NT2/D1 (cell line): ENCODE data around the gene CD274.
"Not testable (repeated sequence)": the region's sequence is repeated elsewhere in the genome, so short reads cannot be mapped to it uniquely, and the experiment has no call there.

Experiments
- DNase-seq: peaks from one replicate; pipeline ENCODE4 v3.0.0-alpha.2; 2011; ENCODE audit warnings: low read depth, low spot score
- H3K27me3 ChIP-seq: 2 replicates; pipeline ENCODE4 v1.6.0; 2011; ENCODE audit warnings: mild to moderate bottlenecking; ENCODE audit not compliant: insufficient read length, insufficient read depth
- H3K36me3 ChIP-seq: 2 replicates; pipeline ENCODE4 v1.6.1; 2011; ENCODE audit warnings: mild to moderate bottlenecking, low read length, mixed read lengths; ENCODE audit not compliant: insufficient read depth, insufficient read length
- H3K4me1 ChIP-seq: 2 replicates; pipeline ENCODE4 v1.5.1; 2011; ENCODE audit not compliant: insufficient read depth, insufficient read length
- H3K4me3 ChIP-seq: 2 replicates; pipeline ENCODE4 v1.5.1; 2011; ENCODE audit warnings: low read depth; ENCODE audit not compliant: insufficient read length
- H3K9ac ChIP-seq: 2 replicates; pipeline ENCODE4 v1.6.0; 2011; ENCODE audit warnings: low read depth; ENCODE audit not compliant: insufficient read length
- H3K9me3 ChIP-seq: 2 replicates; pipeline ENCODE4 v1.5.1; 2011; ENCODE audit warnings: mild to moderate bottlenecking, low read length; ENCODE audit not compliant: insufficient read depth
- SUZ12 ChIP-seq: IDR thresholded peaks from 2 replicates; pipeline ENCODE4 v1.6.1; 2011; ENCODE audit not compliant: insufficient read length, insufficient read depth; ENCODE audit errors: extremely low read depth
- YY1 ChIP-seq: IDR thresholded peaks from 2 replicates; pipeline ENCODE4 v1.6.1; 2011; ENCODE audit not compliant: insufficient read length, insufficient read depth
- ZNF274 ChIP-seq: IDR thresholded peaks from 2 replicates; pipeline ENCODE4 v1.6.1; 2011; ENCODE audit warnings: mild to moderate bottlenecking, low read depth, low read length

CD274 gene

DNA sequence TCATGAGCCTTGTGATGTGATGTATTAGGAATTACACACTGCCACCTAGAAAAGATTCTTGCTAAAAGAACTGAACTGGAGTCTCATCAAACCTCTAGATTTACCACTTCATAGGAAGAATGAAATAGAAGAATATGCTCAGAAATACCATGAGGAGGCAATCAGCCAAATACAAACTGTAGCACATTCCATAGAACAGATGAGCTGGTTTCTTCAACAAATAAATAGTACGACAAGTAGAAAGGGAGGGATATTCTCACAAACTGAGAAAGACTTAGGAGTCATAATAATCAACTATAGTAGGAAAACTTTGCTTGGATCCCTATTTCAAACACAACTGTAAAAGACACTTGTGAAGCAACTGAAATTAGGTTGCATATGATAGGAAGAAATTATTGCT is 28.1 kb upstream of the CD274 start:
- TF ChIP-seq ZNF274 = no peak
- no peak for TF ChIP-seq YY1
- no peak for TF ChIP-seq SUZ12
- no peak for DNase-seq
- H3K36me3 ChIP-seq = peaks cover 17% of the 10 kb centered on the region

DNA sequence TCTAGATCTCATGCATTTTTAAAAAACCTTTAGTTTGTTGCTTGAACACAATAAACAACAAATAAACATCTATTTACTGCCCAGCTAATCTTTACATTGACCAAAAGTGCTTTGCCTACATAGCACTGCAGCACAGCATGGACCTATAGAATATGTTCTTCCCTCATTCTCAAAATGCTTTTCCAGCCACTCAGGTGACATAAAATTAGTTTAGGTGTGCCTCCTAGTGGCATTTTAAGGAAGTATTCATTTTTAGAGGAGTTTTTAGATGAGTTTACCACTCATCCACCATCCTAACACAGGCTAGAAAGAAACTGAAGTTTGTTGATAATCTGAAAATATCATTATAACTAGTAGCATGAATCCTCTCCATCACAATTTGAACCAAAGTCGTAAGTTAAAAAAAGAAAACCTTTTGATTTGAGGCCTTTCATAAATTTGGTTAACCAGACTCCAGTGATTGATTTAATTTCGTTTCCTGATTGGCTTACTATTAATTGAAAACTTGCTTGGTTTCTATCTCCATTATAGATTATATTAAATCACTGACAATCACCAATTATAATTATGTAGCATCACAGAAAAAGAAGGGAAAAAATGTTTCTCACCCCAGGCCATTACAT is 25.2 kb upstream of the CD274 start:
- DNase-seq = no peak
- no peak for TF ChIP-seq SUZ12
- no peak for TF ChIP-seq YY1
- no peak for TF ChIP-seq ZNF274

More for the DNA sequence above, 28.1 kb upstream of the CD274 start:
- H3K9ac ChIP-seq = no peak overlapping the region
- no peaks in the 10 kb centered on the region for H3K27me3 ChIP-seq
- no peaks in the 10 kb centered on the region for H3K9me3 ChIP-seq
- H3K4me1 ChIP-seq = no peaks in the 10 kb centered on the region
- H3K4me3 ChIP-seq = no peak overlapping the region

DNA sequence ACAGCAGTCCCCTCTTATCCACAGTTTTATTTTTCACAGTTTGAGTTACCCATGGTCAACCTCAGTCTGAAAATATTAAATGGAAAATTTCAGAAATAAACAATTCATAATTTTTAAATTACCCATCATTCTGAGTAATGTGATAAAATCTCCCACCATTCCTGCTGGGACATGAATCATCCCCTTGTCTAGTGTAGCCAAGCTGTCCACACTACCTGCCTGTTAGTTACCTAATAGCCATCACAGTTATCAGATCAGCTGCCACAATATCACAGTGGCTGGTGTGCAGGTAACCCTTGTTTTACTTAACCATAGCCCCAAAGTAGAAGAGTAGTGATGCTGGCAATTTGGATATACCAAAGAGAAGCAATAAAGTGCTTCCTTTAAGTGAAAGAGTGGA is 23.3 kb upstream of the CD274 start:
- no peak for DNase-seq
- Histone ChIP-seq H3K9ac (no peak overlapping the region), H3K9me3 (peaks cover 10% of the 10 kb centered on the region; the same call in 1 of the 2 replicates), H3K27me3 (no peaks in the 10 kb centered on the region), H3K4me1 (no peaks in the 10 kb centered on the region), H3K36me3 (peaks cover 35% of the 10 kb centered on the region), H3K4me3 (no peak overlapping the region)
- TF ChIP-seq SUZ12 (no peak), ZNF274 (no peak), YY1 (no peak)

More for the DNA sequence above, 25.2 kb upstream of the CD274 start:
- no peak overlapping the region for H3K4me3 ChIP-seq
- no peaks in the 10 kb centered on the region for H3K9me3 ChIP-seq
- no peak overlapping the region for H3K9ac ChIP-seq
- peaks cover 23% of the 10 kb centered on the region for H3K36me3 ChIP-seq
- no peaks in the 10 kb centered on the region for H3K27me3 ChIP-seq
- no peaks in the 10 kb centered on the region for H3K4me1 ChIP-seq

DNA sequence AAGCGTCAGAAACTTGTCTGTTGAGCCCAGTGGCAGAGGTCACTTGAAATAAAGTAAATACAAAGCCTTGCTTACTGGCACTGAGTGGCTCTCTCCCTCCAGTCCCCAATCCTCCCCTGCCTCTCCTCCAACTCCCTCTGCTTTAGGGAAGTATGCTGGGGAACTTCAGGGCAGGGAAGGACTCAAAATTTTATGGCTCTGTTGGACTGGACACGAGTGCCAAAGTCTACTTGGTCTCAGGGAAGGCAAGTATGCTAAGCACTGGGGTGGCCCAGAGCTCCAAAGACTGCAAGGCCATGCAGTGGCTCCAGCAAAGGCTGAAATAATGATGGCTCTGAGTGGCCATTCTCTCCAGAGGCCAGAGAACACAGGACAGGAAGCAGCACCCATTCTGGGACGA is 22.2 kb upstream of the CD274 start:
- peaks cover 22% of the 10 kb centered on the region for H3K9me3 ChIP-seq
- no peaks in the 10 kb centered on the region for H3K4me1 ChIP-seq
- no peak overlapping the region for H3K9ac ChIP-seq
- peaks cover 41% of the 10 kb centered on the region for H3K36me3 ChIP-seq
- H3K4me3 ChIP-seq = no peak overlapping the region
- no peak for TF ChIP-seq ZNF274
- no peak for TF ChIP-seq SUZ12
- no peak for TF ChIP-seq YY1
- no peaks in the 10 kb centered on the region for H3K27me3 ChIP-seq
- no peak for DNase-seq

DNA sequence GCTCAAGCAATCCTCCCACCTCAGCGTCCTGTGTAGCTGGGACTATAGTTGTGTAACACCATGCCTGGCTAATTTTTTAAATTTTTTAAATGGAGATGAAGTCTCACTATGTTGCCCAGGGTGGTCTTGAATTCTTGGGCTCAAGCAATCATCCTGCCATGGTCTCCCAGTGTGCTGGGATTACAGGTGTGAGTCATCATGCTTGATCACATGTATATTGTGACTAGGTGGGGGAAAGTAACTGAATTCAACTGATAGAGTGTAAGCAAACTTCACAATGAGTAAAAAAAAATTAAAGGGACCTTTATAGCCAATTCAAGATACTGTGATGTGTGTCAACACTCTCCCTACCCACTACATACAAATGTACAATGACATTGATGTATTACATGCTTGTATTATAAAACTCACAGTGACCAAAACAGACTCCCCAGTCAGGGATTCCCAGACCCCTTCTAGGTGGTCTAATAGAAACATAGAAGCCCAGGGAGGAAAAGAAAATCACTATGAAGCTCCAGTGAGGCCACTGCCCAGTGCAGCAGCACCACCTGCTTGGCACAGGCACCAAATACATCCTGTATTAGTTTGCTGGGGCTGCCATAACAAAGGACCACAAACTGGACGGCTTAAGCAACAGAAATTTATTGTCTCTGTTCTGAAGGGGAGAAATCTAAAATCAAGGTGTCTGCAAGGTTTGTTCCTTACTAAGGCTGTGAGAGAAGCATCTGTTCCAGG is 21.4 kb upstream of the CD274 start:
- H3K4me1 ChIP-seq = no peaks in the 10 kb centered on the region
- no peak overlapping the region for H3K4me3 ChIP-seq
- TF ChIP-seq ZNF274 (no peak), SUZ12 (no peak), YY1 (no peak)
- no peak for DNase-seq
- peaks cover 41% of the 10 kb centered on the region for H3K36me3 ChIP-seq
- peaks cover 30% of the 10 kb centered on the region for H3K9me3 ChIP-seq
- no peaks in the 10 kb centered on the region for H3K27me3 ChIP-seq
- no peak overlapping the region for H3K9ac ChIP-seq

DNA sequence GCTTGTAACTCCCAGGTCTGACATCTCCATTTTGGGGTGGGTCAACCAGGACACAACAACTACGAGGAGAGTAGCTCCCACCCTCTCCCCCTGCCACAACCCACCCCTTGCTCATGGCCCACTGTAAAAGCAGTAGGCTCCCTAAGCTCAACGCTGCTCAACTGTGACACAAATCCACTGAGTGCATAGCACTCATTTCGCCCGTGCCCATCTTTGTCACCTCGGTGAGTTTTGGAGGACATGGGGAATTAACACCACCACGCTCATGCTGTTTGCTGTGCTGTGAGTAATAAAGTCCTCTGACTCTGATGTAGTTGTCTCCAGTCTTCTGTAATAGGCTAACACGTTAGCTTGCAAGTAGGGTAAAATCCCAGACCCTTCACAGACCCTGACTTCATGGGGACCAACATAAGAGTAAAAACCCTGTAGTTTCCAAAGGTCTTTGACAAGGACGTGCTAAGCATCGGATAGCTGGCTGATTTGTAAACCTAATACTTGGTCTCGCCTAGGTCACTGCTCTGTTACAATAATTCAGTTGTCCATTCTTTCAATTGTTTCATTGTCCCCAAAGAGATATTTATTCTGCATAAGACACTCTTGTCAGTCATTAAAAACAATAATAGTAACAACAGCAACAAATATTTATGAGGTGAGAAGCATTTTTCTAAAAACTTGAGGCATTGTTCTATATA is 20.3 kb upstream of the CD274 start:
- TF ChIP-seq ZNF274 = no peak
- TF ChIP-seq YY1 = no peak
- TF ChIP-seq SUZ12 = no peak
- Histone ChIP-seq H3K4me3 (no peak overlapping the region), H3K9me3 (peaks cover 38% of the 10 kb centered on the region), H3K9ac (no peak overlapping the region), H3K36me3 (peaks cover 41% of the 10 kb centered on the region), H3K27me3 (no peaks in the 10 kb centered on the region), H3K4me1 (no peaks in the 10 kb centered on the region)
- DNase-seq = no peak

DNA sequence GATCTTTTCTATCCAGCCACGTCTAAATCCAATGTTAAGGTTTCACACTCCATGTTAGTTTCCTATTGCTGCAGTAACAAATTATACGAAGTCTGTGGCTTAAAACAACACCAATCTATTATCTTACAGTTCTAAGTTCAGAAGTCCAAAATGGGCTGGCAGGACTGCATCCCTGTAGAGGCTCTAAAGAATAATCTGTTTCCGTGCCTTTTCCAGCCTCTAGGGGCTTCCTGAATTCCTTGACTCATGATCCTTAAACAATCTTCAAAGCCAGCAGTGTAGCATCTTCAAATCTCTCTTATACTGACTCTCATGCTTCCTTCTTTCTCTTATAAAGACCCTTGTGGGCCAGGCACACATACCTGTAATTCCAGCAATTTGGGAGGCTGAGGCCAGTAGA is 19.4 kb upstream of the CD274 start:
- no peaks in the 10 kb centered on the region for H3K4me1 ChIP-seq
- no peaks in the 10 kb centered on the region for H3K27me3 ChIP-seq
- peaks cover 49% of the 10 kb centered on the region for H3K36me3 ChIP-seq
- H3K4me3 ChIP-seq = no peak overlapping the region
- TF ChIP-seq YY1 = no peak
- TF ChIP-seq ZNF274 = no peak
- TF ChIP-seq SUZ12 = no peak
- H3K9ac ChIP-seq = no peak overlapping the region
- no peak for DNase-seq
- peaks cover 47% of the 10 kb centered on the region for H3K9me3 ChIP-seq

DNA sequence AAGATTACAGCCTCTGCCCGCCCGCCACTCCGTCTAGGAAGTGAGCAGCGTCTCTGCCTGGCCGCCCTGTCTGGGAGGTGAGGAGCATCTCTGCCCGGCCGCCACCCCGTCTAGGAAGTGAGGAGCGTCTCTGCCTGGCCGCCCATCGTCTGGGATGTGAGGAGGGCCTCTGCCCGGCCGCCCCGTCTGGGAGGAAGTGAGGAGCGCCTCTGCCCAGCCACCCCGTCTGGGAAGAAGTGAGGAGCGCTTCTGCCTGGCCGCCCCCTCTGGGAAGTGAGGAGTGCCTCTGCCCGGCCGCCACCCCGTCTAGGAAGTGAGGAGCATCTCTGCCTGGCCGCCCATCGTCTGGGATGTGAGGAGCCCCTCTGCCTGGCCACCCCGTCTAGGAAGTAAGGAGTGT is 17.5 kb upstream of the CD274 start:
- not testable (repeated sequence) for H3K9ac ChIP-seq, DNase-seq, H3K4me3 ChIP-seq, H3K27me3 ChIP-seq, H3K4me1 ChIP-seq
- Histone ChIP-seq H3K36me3 (peaks cover 52% of the 10 kb centered on the region), H3K9me3 (peaks cover 56% of the 10 kb centered on the region)

DNA sequence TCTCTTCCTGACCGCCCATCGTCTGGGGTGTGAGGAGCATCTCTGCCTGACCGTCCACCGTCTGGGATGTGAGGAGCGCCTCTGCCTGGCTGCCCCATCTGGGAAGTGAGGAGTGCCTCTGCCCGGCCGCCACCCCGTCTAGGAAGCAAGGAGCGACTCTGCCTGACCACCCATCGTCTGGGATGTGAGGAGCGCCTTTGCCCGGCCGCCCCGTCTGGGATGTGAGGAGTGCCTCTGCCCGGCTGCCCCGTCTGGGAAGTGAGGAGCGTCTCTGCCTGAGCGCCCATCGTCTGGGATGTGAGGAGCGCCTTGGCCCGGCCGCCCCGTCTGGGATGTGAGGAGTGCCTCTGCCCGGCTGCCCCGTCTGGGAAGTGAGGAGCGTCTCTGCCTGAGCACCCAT is 17.0 kb upstream of the CD274 start:
- H3K4me1 ChIP-seq, H3K4me3 ChIP-seq, H3K27me3 ChIP-seq, H3K9ac ChIP-seq, DNase-seq: not testable (repeated sequence)
- Histone ChIP-seq H3K36me3 (peaks cover 51% of the 10 kb centered on the region), H3K9me3 (peaks cover 56% of the 10 kb centered on the region)
